Ovary (tissue), 9 donors: ENCODE results near the gene SLC52A3. TPM values are rescaled to one million over a fixed set of nuclear protein-coding genes. Genes with fewer than 3 reads are reported as not detected.

Source experiments
- DNase-seq, 5 donors: peaks; one replicate each; pipeline ENCODE4 v3.0.0-alpha.2; 2019 to 2020
- H3K27ac ChIP-seq, 2 donors: fragments of 200-600 bp; one replicate each; pipeline versions ENCODE4 v1.5.1 to v1.8.0; 2019 to 2022
- H3K27me3 ChIP-seq: fragments of 200-600 bp; one replicate; pipeline ENCODE4 v1.8.0; 2022
- H3K36me3 ChIP-seq: fragments of 200-600 bp; sonication (generic); one replicate; pipeline ENCODE4 v1.5.1; 2019
- H3K4me1 ChIP-seq: one replicate; pipeline ENCODE4 v1.8.1; 2013; ENCODE audit warnings: mild to moderate bottlenecking, moderate library complexity; ENCODE audit not compliant: insufficient read depth
- H3K4me3 ChIP-seq: fragments of 200-600 bp; sonication (generic); one replicate; pipeline ENCODE4 v1.5.1; 2017
- H3K9me3 ChIP-seq, 2 donors: fragments of 200-600 bp in 1 of 2; sonication (generic) in 1 of 2; one replicate each; pipeline versions ENCODE4 v1.5.1 to v1.8.1; 2013 to 2019; ENCODE audit warnings: mild to moderate bottlenecking in 1 of 2, moderate library complexity in 1 of 2
- EP300 ChIP-seq: sonication (generic); formaldehyde crosslinking; IDR thresholded peaks from one replicate; pipeline ENCODE4 v1.6.1; 2017; ENCODE audit warnings: antibody characterized with exemption
- POLR2A ChIP-seq: fragments of 450-650 bp; IDR thresholded peaks from one replicate; pipeline ENCODE4 v1.6.1; 2017; ENCODE audit warnings: antibody characterized with exemption, mild to moderate bottlenecking, moderate library complexity
- WGBS, 3 donors: extraction: QIAGEN DNeasy Blood & Tissue Kit in 1 of 3; methylation state at CpG; one replicate each; pipeline versions ENCODE4 v1.1.5 to v1.1.7; 2013 to 2017; 5-methylcytosine and 5-hydroxymethylcytosine counted together
- intact Hi-C, 4 donors: fragments of 100-400 bp; cut with DNase I; formaldehyde crosslinking; loops; one replicate each; pipeline versions ENCODE4 v1.11.0 to v1.15.1; 2022 to 2023
- polyA plus RNA-seq, 2 donors: library from polyadenylated mRNA; stranded (reverse); fragments of 200-250 nt in 1 of 2; fragments of 350-450 nt in 1 of 2; fragmentation: Illumina TruSeq in 1 of 2; extraction: RNeasy Lipid Tissue Mini Kit (QIAGEN cat#74804) in 1 of 2; gene quantifications; one replicate each; pipeline ENCODE4 v1.2.3, GENCODE V29; 2013 to 2014
- total RNA-seq, 7 donors: library from RNA; depleted of rRNA in 2 of 7; stranded (reverse); fragments of >200 nt in 2 of 7; fragmentation: NEBNext Ultra II Directional in 3 of 7; extraction: Animal tissue kit (Norgen Biotek cat#: 25700) in 3 of 7; gene quantifications; one replicate each; pipeline versions ENCODE4 v1.1.0 to v1.2.4, GENCODE V29; 2016 to 2023
- TF ChIP-seq, protein P1 (sequence below), 3 donors: fragments of 450-650 bp in 2 of 3; fragments of 200-600 bp in 1 of 3; IDR thresholded peaks; one replicate each; pipeline versions ENCODE4 v1.5.1 to v1.8.0; 2016 to 2022; ENCODE audit warnings: antibody characterized with exemption in 3 of 3, mild to moderate bottlenecking in 1 of 3
- donor health status: DM: no; HTN: no; CAD: no; lungs with moderate emphysema.
- donor health status: DM: no; HTN: no; CAD: no.
- donor health status: Bipolar disorder and iron deficiency.
- donor health status: DM: yes; HTN: yes; CAD: no.
- donor health status: DM: no; HTN: no; CAD: no.
- donor health status: DM: yes; HTN: yes; CAD: no.

The SLC52A3 gene
- total and polyA plus RNA-seq, 9 donors: 0.78 to 10.0 (median 2.4) TPM

DNA sequence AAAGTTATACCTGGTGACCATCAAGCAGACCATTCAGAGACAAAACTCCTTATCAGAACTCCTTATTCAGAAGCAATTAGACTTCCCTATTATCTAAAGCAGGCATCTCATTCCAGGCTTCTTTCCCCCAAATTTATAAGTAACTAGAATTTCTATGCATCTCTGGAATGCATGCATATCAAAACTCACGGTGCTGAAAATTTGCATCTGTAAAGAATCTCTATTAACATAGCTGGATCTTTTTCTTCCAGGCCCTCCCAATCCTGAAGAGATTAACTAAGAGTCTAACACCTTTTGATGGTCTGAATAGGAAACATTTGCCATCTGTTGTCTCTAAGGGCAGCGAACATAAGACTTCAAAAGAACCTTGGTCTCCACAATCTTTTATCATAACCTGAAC is 22.8 kb upstream of the SLC52A3 start:
- TF ChIP-seq, protein P1, sequence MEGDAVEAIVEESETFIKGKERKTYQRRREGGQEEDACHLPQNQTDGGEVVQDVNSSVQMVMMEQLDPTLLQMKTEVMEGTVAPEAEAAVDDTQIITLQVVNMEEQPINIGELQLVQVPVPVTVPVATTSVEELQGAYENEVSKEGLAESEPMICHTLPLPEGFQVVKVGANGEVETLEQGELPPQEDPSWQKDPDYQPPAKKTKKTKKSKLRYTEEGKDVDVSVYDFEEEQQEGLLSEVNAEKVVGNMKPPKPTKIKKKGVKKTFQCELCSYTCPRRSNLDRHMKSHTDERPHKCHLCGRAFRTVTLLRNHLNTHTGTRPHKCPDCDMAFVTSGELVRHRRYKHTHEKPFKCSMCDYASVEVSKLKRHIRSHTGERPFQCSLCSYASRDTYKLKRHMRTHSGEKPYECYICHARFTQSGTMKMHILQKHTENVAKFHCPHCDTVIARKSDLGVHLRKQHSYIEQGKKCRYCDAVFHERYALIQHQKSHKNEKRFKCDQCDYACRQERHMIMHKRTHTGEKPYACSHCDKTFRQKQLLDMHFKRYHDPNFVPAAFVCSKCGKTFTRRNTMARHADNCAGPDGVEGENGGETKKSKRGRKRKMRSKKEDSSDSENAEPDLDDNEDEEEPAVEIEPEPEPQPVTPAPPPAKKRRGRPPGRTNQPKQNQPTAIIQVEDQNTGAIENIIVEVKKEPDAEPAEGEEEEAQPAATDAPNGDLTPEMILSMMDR (IDR thresholded peaks at IDR 0.05): no peak
- TF ChIP-seq EP300 (no peak), POLR2A (no peak)
- Histone ChIP-seq H3K27ac (no peak overlapping the region), H3K27me3 (no peaks in the 10 kb centered on the region), H3K36me3 (no peaks in the 10 kb centered on the region), H3K4me3 (no peak overlapping the region), H3K4me1 (no peaks in the 10 kb centered on the region), H3K9me3 (peaks cover 0 to 3% of the 10 kb centered on the region in 2 donors)
- 44 to 64% (median 51%) methylated on average over 2 of the region's 2 CpGs for WGBS, 3 donors
- intact Hi-C loops: no loop called here
- no peak for DNase-seq

DNA sequence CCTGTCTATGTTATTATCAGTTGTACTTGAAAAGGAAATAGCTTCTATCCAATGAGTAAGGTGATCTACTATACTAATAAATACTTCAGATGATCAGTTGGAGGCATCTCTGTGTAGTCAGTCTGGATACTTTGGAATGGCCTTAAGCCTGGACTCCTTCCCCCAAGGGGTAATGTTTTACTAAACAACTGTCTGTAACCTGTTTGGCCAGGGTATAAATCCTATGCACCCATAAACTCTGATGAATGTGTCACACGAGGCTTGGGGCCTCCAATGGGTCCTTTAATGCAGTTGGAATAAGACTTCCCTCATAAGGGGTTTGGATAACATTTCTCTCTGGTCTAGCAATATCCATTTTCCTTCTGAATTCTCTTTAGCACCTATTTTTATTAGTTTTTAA is 19.5 kb upstream of the SLC52A3 start:
- intact Hi-C loops: no loop called here
- 15 to 43% (median 34%) methylated on average over 1 of the region's 1 CpG for WGBS, 3 donors
- TF ChIP-seq, protein P1 (IDR thresholded peaks at IDR 0.05): no peak
- TF ChIP-seq EP300 (no peak), POLR2A (no peak)
- no peaks in the 10 kb centered on the region for H3K9me3 ChIP-seq
- no peaks in the 10 kb centered on the region for H3K4me1 ChIP-seq
- no peaks in the 10 kb centered on the region for H3K36me3 ChIP-seq
- H3K27ac ChIP-seq: no peak overlapping the region
- no peak for DNase-seq
- H3K4me3 ChIP-seq: no peak overlapping the region
- no peaks in the 10 kb centered on the region for H3K27me3 ChIP-seq

DNA sequence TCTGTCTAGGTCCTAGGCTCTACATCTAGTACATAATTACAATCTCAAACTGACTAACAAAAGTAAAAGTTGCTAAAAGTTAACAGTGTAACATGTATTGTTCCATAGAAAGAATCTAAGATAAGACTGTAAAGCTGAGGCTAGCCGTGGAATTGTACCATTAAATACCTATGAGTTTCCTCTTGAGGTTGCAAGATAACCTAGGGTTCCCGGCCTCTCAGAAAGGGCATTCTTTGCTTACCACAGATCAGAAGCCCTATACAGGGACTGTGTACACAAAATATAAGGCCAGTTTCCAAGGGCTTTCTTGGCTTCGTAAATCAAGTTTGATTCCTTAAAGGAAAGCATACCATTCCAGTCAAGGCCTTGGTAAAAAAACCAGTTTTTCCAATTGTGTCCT is 11.5 kb upstream of the SLC52A3 start:
- H3K4me1 ChIP-seq: no peaks in the 10 kb centered on the region
- no peaks in the 10 kb centered on the region for H3K36me3 ChIP-seq
- 47 to 61% (median 57%) methylated on average over 3 of the region's 3 CpGs for WGBS, 3 donors
- no peak overlapping the region for H3K4me3 ChIP-seq
- H3K9me3 ChIP-seq: no peaks in the 10 kb centered on the region
- DNase-seq: no peak
- TF ChIP-seq, protein P1 (IDR thresholded peaks at IDR 0.05): no peak
- TF ChIP-seq POLR2A (no peak), EP300 (no peak)
- no peaks in the 10 kb centered on the region for H3K27me3 ChIP-seq
- intact Hi-C loops: no loop called here
- H3K27ac ChIP-seq: no peak overlapping the region

DNA sequence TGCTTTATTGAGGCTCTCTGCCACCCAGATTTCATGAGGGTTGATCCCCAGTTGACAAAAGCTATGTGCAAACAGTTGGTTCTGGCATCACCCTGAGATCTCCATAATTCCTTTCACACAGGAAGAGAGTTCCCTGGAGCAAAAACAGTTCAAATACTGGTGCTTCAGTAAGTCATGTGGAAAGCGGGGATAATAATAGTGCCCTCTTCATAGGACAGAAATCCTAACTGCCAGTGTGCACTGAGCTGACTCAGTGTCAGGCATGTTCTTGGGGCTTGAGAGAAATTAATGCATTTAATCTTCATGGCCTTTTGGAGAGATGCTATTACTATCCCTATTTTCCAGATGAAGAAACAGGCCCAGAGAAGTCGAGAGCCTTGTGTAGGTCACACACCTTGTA is 7.9 kb upstream of the SLC52A3 start:
- no peaks in the 10 kb centered on the region for H3K36me3 ChIP-seq
- no peak overlapping the region for H3K4me3 ChIP-seq
- H3K4me1 ChIP-seq: no peaks in the 10 kb centered on the region
- intact Hi-C loops: no loop called here
- H3K9me3 ChIP-seq: no peaks in the 10 kb centered on the region
- WGBS, 3 donors: 89 to 93% (median 91%) methylated on average over 2 of the region's 2 CpGs
- no peaks in the 10 kb centered on the region for H3K27me3 ChIP-seq
- no peak for DNase-seq
- TF ChIP-seq EP300: no peak
- TF ChIP-seq, protein P1 (IDR thresholded peaks at IDR 0.05): no peak
- TF ChIP-seq POLR2A: no peak
- no peak overlapping the region for H3K27ac ChIP-seq

DNA sequence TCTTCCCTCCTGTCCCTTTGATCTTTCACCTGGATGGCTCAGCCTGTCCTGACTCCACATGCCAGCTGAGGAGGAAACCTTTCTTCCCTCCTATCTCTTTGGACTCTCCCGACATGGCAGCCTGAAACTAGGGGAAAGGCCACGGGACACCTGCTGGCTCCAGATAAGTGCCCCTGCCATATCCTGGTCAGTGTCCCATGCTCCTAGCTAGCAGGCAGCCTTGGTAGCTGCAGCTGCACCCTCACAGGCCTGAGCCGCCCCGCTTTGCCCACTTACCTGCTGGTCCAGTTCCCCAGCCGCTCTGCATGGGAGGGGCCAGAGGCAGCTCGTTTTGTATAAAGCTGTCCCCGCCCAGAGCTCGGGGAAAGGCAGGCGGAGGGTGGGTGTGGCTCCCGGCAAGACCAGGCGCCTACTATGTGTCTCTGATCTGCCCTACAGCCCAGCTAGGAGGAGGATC is 7.4 kb upstream of the SLC52A3 start:
- no peaks in the 10 kb centered on the region for H3K4me1 ChIP-seq

More for the DNA sequence above, 7.4 kb upstream of the SLC52A3 start:
- H3K9me3 ChIP-seq: no peaks in the 10 kb centered on the region
- no peak for DNase-seq
- WGBS, 3 donors: 60 to 76% (median 72%) methylated on average over 9 to 11 of the region's 11 CpGs
- H3K36me3 ChIP-seq: no peaks in the 10 kb centered on the region
- H3K27me3 ChIP-seq: no peaks in the 10 kb centered on the region
- intact Hi-C loops: no loop called here
- H3K4me3 ChIP-seq: no peak overlapping the region
- TF ChIP-seq EP300 (no peak), POLR2A (no peak)
- TF ChIP-seq, protein P1 (IDR thresholded peaks at IDR 0.05): no peak
- no peak overlapping the region for H3K27ac ChIP-seq
